ENCODE data around the gene ZNF821.

GRCh38 chr16:71902656-71903365 is 18.8 kb upstream of the ZNF821 start:
- TF ChIP-seq CTCF (IDR thresholded peaks at IDR 0.05; ENCODE audit: low read depth, low read length, poor library complexity, severe bottlenecking) (no peak), EZH2phosphoT487 (IDR thresholded peaks at IDR 0.05; ENCODE audit: borderline replicate concordance, low read length) (no peak)

All from DOHH2 (cell line).